ENCODE measurements around the gene HDAC4. TPM values are rescaled to one million over a fixed set of nuclear protein-coding genes. Genes with fewer than 3 reads are reported as not detected.

Gene HDAC4
- total and polyA plus RNA-seq, 2 of the 4 experiments (the other 2 are of a cell fraction): 4.1 to 7.2 TPM

GRCh38 chr2:239110595-239111048 is 290.2 kb downstream of the HDAC4 start:
- no peak overlapping the region for H2AK9ac ChIP-seq (replicated peaks; ENCODE audit: low read depth, low read length, poor library complexity)
- in situ Hi-C loops (cut with MboI; ENCODE audit: low sequenced_read_pairs): no loop called here
- POLR2A ChIA-PET (ENCODE audit: unreplicated experiment): no interaction called here
- no peak overlapping the region for H3K18ac ChIP-seq (ENCODE audit: low read depth, low read length)
- no peak overlapping the region for H3K4me3 ChIP-seq (ENCODE audit: insufficient read depth, low read depth, low read length)
- no peaks in the 10 kb centered on the region for H3K9me3 ChIP-seq (ENCODE audit: control insufficient read depth, insufficient read depth, low read length)
- peaks cover 56% of the 10 kb centered on the region for H3K36me3 ChIP-seq (ENCODE audit: control insufficient read depth, insufficient read depth, low read length)
- ATAC-seq (ENCODE audit: low read depth): peak; percentile 22
- 65% methylated on average over 8 of the region's 14 CpGs; no CpG with 5 or more reads in 1 of the 2 experiments for WGBS, 2 experiments (ENCODE audit: extremely low coverage in 2 of 2, insufficient read length in 1 of 2)
- CTCF ChIA-PET: no interaction called here
- H2BK5ac ChIP-seq (ENCODE audit: low read depth, low read length, poor library complexity, severe bottlenecking): no peak overlapping the region
- H2AFZ ChIP-seq (replicated peaks; ENCODE audit: low read length, poor library complexity): no peak overlapping the region
- H4K20me1 ChIP-seq (ENCODE audit: insufficient read depth, low read length): no peaks in the 10 kb centered on the region
- no peak overlapping the region for H3K23ac ChIP-seq (ENCODE audit: low read depth, low read length)
- H2BK15ac ChIP-seq (ENCODE audit: low read depth, low read length): no peak overlapping the region
- no peaks in the 10 kb centered on the region for H3K27me3 ChIP-seq (ENCODE audit: control insufficient read depth, insufficient read depth, low read length)
- no peak overlapping the region for H3K56ac ChIP-seq (ENCODE audit: extremely low read depth, insufficient read depth, low read length)
- H3K4me1 ChIP-seq (ENCODE audit: control insufficient read depth, insufficient read depth, low read length): peaks cover 7% of the 10 kb centered on the region; the same call in 1 of the 2 replicates
- H3K4ac ChIP-seq (ENCODE audit: low read depth, low read length): no peak overlapping the region
- no peak overlapping the region for H3K4me2 ChIP-seq (ENCODE audit: low read depth, low read length)
- intact Hi-C loops (cut with micrococcal nuclease): no loop called here
- H2AK5ac ChIP-seq (ENCODE audit: low read depth, low read length): no peak overlapping the region
- peak; percentile 45 for DNase-seq
- H3K14ac ChIP-seq (replicated peaks; ENCODE audit: low read depth, low read length): no peak overlapping the region
- no peak overlapping the region for H2BK20ac ChIP-seq (ENCODE audit: low read depth, low read length)
- no peak overlapping the region for H4K8ac ChIP-seq (ENCODE audit: low read depth in 2 of 2, low read length in 2 of 2)
- dilution Hi-C loops (cut with HindIII; ENCODE audit: low sequenced_read_pairs, unreplicated experiment): no loop called here
- H3K27ac ChIP-seq (ENCODE audit: insufficient read depth, low read length): no peak overlapping the region
- H3K79me1 ChIP-seq (ENCODE audit: low read depth in 1 of 2, low read length in 2 of 2): no peaks in the 10 kb centered on the region
- H3K9me1 ChIP-seq (ENCODE audit: insufficient read depth, low read length): no peaks in the 10 kb centered on the region
- no peak for TF ChIP-seq CTCF (conservative IDR thresholded peaks at IDR 0.05; ENCODE audit: low read depth, low read length)
- TF ChIP-seq USF2 (IDR thresholded peaks at IDR 0.05; ENCODE audit: low read depth, low read length): peak; percentile 52; the same call in 1 of the 2 replicates
- H4K5ac ChIP-seq (ENCODE audit: low read depth, low read length): no peak overlapping the region
- no peak overlapping the region for H4K91ac ChIP-seq (ENCODE audit: insufficient read depth, low read depth, low read length)
- no TSS peak for BruUV-seq (replicated peaks)
- H2BK120ac ChIP-seq (ENCODE audit: low read depth, low read length): no peak overlapping the region
- H3K9ac ChIP-seq (ENCODE audit: low read depth, low read length): no peak overlapping the region

All from IMR-90 (cell line).